H9 (cell line): ENCODE measurements around the gene SMURF1. TPM values are rescaled to one million over a fixed set of nuclear protein-coding genes. Genes with fewer than 3 reads are reported as not detected.

ENCODE experiments used
- DNase-seq: peaks from one replicate; pipeline ENCODE4 v3.0.0-alpha.2; 2017
- H2AFZ ChIP-seq: one replicate; pipeline ENCODE4 v1.6.1; 2013; ENCODE audit warnings: mild to moderate bottlenecking, low read length, control low read depth, moderate library complexity
- H2AK5ac ChIP-seq: 2 replicates; pipeline ENCODE4 v1.6.1; 2013; ENCODE audit warnings: low read length, control low read depth, mixed read lengths; ENCODE audit not compliant: insufficient read length
- H2BK120ac ChIP-seq: one replicate; pipeline ENCODE4 v1.6.1; 2013; ENCODE audit warnings: low read depth, mild to moderate bottlenecking, low read length, control low read depth, inconsistent platforms; ENCODE audit not compliant: poor library complexity, severe bottlenecking
- H2BK12ac ChIP-seq: 2 replicates; pipeline ENCODE4 v1.6.1; 2013; ENCODE audit warnings: low read length, control low read depth, mixed read lengths, low read depth; ENCODE audit not compliant: insufficient read length
- H2BK15ac ChIP-seq: 2 replicates; pipeline ENCODE4 v1.6.1; 2013; ENCODE audit warnings: low read depth, low read length, control low read depth
- H2BK20ac ChIP-seq: one replicate; pipeline ENCODE4 v1.6.1; 2013; ENCODE audit warnings: low read depth, mild to moderate bottlenecking, low read length, control low read depth, inconsistent platforms; ENCODE audit not compliant: poor library complexity, severe bottlenecking
- H2BK5ac ChIP-seq: 2 replicates; pipeline ENCODE4 v1.6.1; 2013; ENCODE audit warnings: low read length, control low read depth, mixed read lengths; ENCODE audit not compliant: insufficient read length
- H3K14ac ChIP-seq: 2 replicates; pipeline ENCODE4 v1.6.1; 2013; ENCODE audit warnings: low read length, control low read depth; ENCODE audit not compliant: insufficient read depth
- H3K18ac ChIP-seq: 2 replicates; pipeline ENCODE4 v1.6.1; 2013; ENCODE audit warnings: low read depth, mild to moderate bottlenecking, mixed read lengths, low read length, control low read depth; ENCODE audit not compliant: insufficient read length
- H3K23ac ChIP-seq: 2 replicates; pipeline ENCODE4 v1.6.1; 2013; ENCODE audit warnings: low read length, control low read depth, mixed read lengths, low read depth; ENCODE audit not compliant: insufficient read length
- H3K23me2 ChIP-seq: 2 replicates; pipeline ENCODE4 v1.6.1; 2013; ENCODE audit warnings: low read depth, mild to moderate bottlenecking, mixed read lengths, low read length, control low read depth; ENCODE audit not compliant: insufficient read length, poor library complexity, severe bottlenecking
- H3K27ac ChIP-seq: 2 replicates; pipeline ENCODE4 v1.5.1; 2013; ENCODE audit warnings: low read length, control low read depth, mixed read lengths, low read depth; ENCODE audit not compliant: insufficient read length
- H3K27me3 ChIP-seq: 2 replicates; pipeline ENCODE4 v1.6.1; 2013; ENCODE audit warnings: low read length, control low read depth, inconsistent platforms; ENCODE audit not compliant: insufficient read depth
- H3K4ac ChIP-seq: 2 replicates; pipeline ENCODE4 v1.6.1; 2013; ENCODE audit warnings: low read depth, mild to moderate bottlenecking, control low read depth, inconsistent platforms, low read length, moderate library complexity
- H3K4me1 ChIP-seq: 2 replicates; pipeline ENCODE4 v1.6.1; 2013; ENCODE audit warnings: low read length, control low read depth, inconsistent platforms; ENCODE audit not compliant: insufficient read depth
- H3K4me2 ChIP-seq: 2 replicates; pipeline ENCODE4 v1.6.1; 2013; ENCODE audit warnings: low read length, control low read depth, mixed read lengths; ENCODE audit not compliant: insufficient read length, insufficient read depth
- H3K56ac ChIP-seq: 2 replicates; pipeline ENCODE4 v1.6.1; 2013; ENCODE audit warnings: low read depth, mild to moderate bottlenecking, mixed read lengths, low read length, control low read depth; ENCODE audit not compliant: insufficient read length
- H3K79me1 ChIP-seq: 2 replicates; pipeline ENCODE4 v1.6.1; 2013; ENCODE audit warnings: low read depth, mild to moderate bottlenecking, moderate library complexity, low read length, control low read depth, inconsistent platforms; ENCODE audit not compliant: insufficient read depth, poor library complexity, severe bottlenecking
- H3K79me2 ChIP-seq: 2 replicates; pipeline ENCODE4 v1.6.1; 2013; ENCODE audit warnings: low read length, control low read depth, inconsistent platforms; ENCODE audit not compliant: insufficient read depth
- H3K9ac ChIP-seq: 2 replicates; pipeline ENCODE4 v1.6.1; 2013; ENCODE audit warnings: low read length, control low read depth, mixed read lengths; ENCODE audit not compliant: insufficient read length; ENCODE audit errors: extremely low read depth
- H3K9me3 ChIP-seq: one replicate; pipeline ENCODE4 v1.6.1; 2013; ENCODE audit warnings: low read depth, low read length, inconsistent platforms; ENCODE audit not compliant: control insufficient read depth
- H3T11ph ChIP-seq: one replicate; pipeline ENCODE4 v1.6.1; 2013; ENCODE audit warnings: mild to moderate bottlenecking, low read length, control low read depth, inconsistent platforms
- H4K20me1 ChIP-seq: one replicate; pipeline ENCODE4 v1.6.1; 2013; ENCODE audit not compliant: control insufficient read depth, insufficient read length, insufficient read depth
- H4K5ac ChIP-seq: 2 replicates; pipeline ENCODE4 v1.6.1; 2013; ENCODE audit warnings: low read depth, mild to moderate bottlenecking, mixed read lengths, low read length, control low read depth; ENCODE audit not compliant: insufficient read length
- H4K8ac ChIP-seq: replicated peaks from 2 replicates; pipeline ENCODE4 v1.6.1; 2013; ENCODE audit warnings: low read length, control low read depth, mixed read lengths, low read depth; ENCODE audit not compliant: insufficient read length
- H4K91ac ChIP-seq: 2 replicates; pipeline ENCODE4 v1.6.1; 2013; ENCODE audit warnings: low read depth, mild to moderate bottlenecking, moderate library complexity, mixed read lengths, low read length, control low read depth; ENCODE audit not compliant: insufficient read length
- H3K27ac Mint-ChIP-seq, 3 experiments: 2 replicates in 2 of 3; 3 replicates in 1 of 3; pipeline ENCODE4 v1.8.0; 2020 to 2021; ENCODE audit warnings: mixed read lengths in 3 of 3, mild to moderate bottlenecking in 1 of 3, moderate library complexity in 1 of 3
- H3K27me3 Mint-ChIP-seq: 2 replicates; pipeline ENCODE4 v1.8.0; 2021; ENCODE audit warnings: low read depth, mild to moderate bottlenecking, moderate library complexity, mixed read lengths
- H3K36me3 Mint-ChIP-seq, 3 experiments: 2 replicates in 2 of 3; 3 replicates in 1 of 3; pipeline ENCODE4 v1.8.0; 2020 to 2021; ENCODE audit warnings: low read depth in 3 of 3, mixed read lengths in 3 of 3; ENCODE audit not compliant: insufficient read depth in 1 of 3
- H3K4me1 Mint-ChIP-seq, 2 experiments: 2 replicates each; pipeline ENCODE4 v1.8.0; 2020; ENCODE audit warnings: mixed read lengths in 2 of 2
- H3K4me3 Mint-ChIP-seq, 2 experiments: 2 replicates in 1 of 2; 3 replicates in 1 of 2; pipeline ENCODE4 v1.8.0; 2020 to 2021; ENCODE audit warnings: mild to moderate bottlenecking in 2 of 2, mixed read lengths in 2 of 2, moderate library complexity in 1 of 2
- H3K9me3 Mint-ChIP-seq, 2 experiments: 2 replicates in 1 of 2; 3 replicates in 1 of 2; pipeline ENCODE4 v1.8.0; 2020; ENCODE audit warnings: mild to moderate bottlenecking in 2 of 2, mixed read lengths in 2 of 2, moderate library complexity in 1 of 2
- CTCF ChIP-seq: fragments of 200-600 bp; sonication (generic); conservative IDR thresholded peaks from 3 replicates; pipeline ENCODE4 v1.8.0; 2021; ENCODE audit warnings: antibody characterized with exemption, mild to moderate bottlenecking
- WGBS: extraction: QIAGEN DNeasy Blood & Tissue Kit; methylation state at CpG from one replicate; pipeline ENCODE4 v1.1.7; 2013; ENCODE audit warnings: missing lambda C conversion rate, low lambda C conversion rate, mixed read lengths; ENCODE audit not compliant: insufficient read length; ENCODE audit errors: extremely low coverage; 5-methylcytosine and 5-hydroxymethylcytosine counted together
- total RNA-seq: library from RNA; stranded (reverse); gene quantifications from 2 replicates; pipeline ENCODE4 v1.2.1, GENCODE V29; 2021

The SMURF1 gene
- total RNA-seq, 1 experiment from 2014 or later: 29.4 TPM

- Histone ChIP-seq H3K18ac (no peak overlapping the region), H4K91ac (no peak overlapping the region), H2BK120ac (no peak overlapping the region), H4K8ac (no peak overlapping the region), H4K20me1 (no peaks in the 10 kb centered on the region), H2AFZ (no peak overlapping the region), H3K79me1 (no peaks in the 10 kb centered on the region), H3K9ac (no peak overlapping the region), H4K5ac (no peak overlapping the region), H3K4me1 (peaks cover 7% of the 10 kb centered on the region; the same call in 1 of the 2 replicates), H3K4ac (no peak overlapping the region), H3K23ac (no peak overlapping the region), H2BK12ac (no peak overlapping the region), H3K56ac (no peak overlapping the region), H3K14ac (no peak overlapping the region), H3K79me2 (peaks cover 4% of the 10 kb centered on the region; the same call in 1 of the 2 replicates), H2BK15ac (no peak overlapping the region), H2BK5ac (no peak overlapping the region), H3T11ph (no peak overlapping the region), H3K23me2 (no peaks in the 10 kb centered on the region), H2AK5ac (no peak overlapping the region), H2BK20ac (no peak overlapping the region), H3K4me2 (no peak overlapping the region), H3K27ac (no peak overlapping the region), H3K27me3 (no peaks in the 10 kb centered on the region), H3K9me3 (no peaks in the 10 kb centered on the region)
- DNase-seq: no peak
- H3K36me3 Mint-ChIP-seq: peaks cover 10 to 22% (median 15%) of the 10 kb centered on the region in 3 experiments
- no peak overlapping the region for H3K4me3 Mint-ChIP-seq
- H3K9me3 Mint-ChIP-seq: peaks cover 0 to 7% of the 10 kb centered on the region in 2 experiments; a peak in 4 of 5 replicates
- no peaks in the 10 kb centered on the region for H3K27me3 Mint-ChIP-seq
- no peak for TF ChIP-seq CTCF
- WGBS: no CpG with 5 or more reads among the region's 2 CpGs
- peaks cover 5 to 12% of the 10 kb centered on the region in 2 experiments; a peak in 3 of 4 replicates for H3K4me1 Mint-ChIP-seq
- H3K27ac Mint-ChIP-seq: no peak overlapping the region
Measured at GRCh38 chr7:99120501-99120900, 23.4 kb downstream of the SMURF1 start.
